Measurements from ENCODE around the gene FOXE3. TPM values are rescaled to one million over a fixed set of nuclear protein-coding genes. Genes with fewer than 3 reads are reported as not detected.

Gene FOXE3
- total and polyA plus RNA-seq, 4 donors: not detected

- no peak for TF ChIP-seq REST (IDR thresholded peaks at IDR 0.05)
Measured at GRCh38 chr1:47420547-47420946, 4.5 kb downstream of the FOXE3 start (continued).

- Histone ChIP-seq H3K36me3 (ENCODE audit: control insufficient read depth in 4 of 4, insufficient read depth in 3 of 4, low read depth in 1 of 4, low read length in 3 of 4) (no peaks in the 10 kb centered on the region), H3K4me1 (ENCODE audit: control insufficient read depth in 4 of 4, insufficient read depth in 4 of 4, low read length in 3 of 4) (no peaks in the 10 kb centered on the region), H3K9me3 (ENCODE audit: control insufficient read depth in 4 of 4, low read length in 3 of 4) (no peaks in the 10 kb centered on the region), H3K27ac (ENCODE audit: low read depth in 1 of 2, low read length in 2 of 2) (no peak overlapping the region), H3K4me3 (ENCODE audit: low read depth in 1 of 3, low read length in 3 of 3) (no peak overlapping the region), H3K9ac (ENCODE audit: low read depth in 1 of 2, low read length in 2 of 2) (no peak overlapping the region), H3K27me3 (ENCODE audit: control insufficient read depth in 4 of 4, insufficient read depth in 4 of 4, low read length in 3 of 4) (no peaks in the 10 kb centered on the region)
- WGBS: 31% methylated on average over 2 of the region's 2 CpGs
- TF ChIP-seq MAX (IDR thresholded peaks at IDR 0.05) (no peak), FOXA1 (IDR thresholded peaks at IDR 0.05) (no peak), TAF1 (conservative IDR thresholded peaks at IDR 0.05) (no peak), RXRA (IDR thresholded peaks at IDR 0.05) (no peak), HNF4A (conservative IDR thresholded peaks at IDR 0.05) (no peak), EGR1 (IDR thresholded peaks at IDR 0.05; ENCODE audit: low read depth in 2 of 2) (no peak), NR2F2 (IDR thresholded peaks at IDR 0.05) (no peak), RAD21 (IDR thresholded peaks at IDR 0.05) (no peak), YY1 (IDR thresholded peaks at IDR 0.05) (no peak)
- DNase-seq (ENCODE audit: low spot score): no peak
Measured at GRCh38 chr1:47423872-47424271, 7.8 kb downstream of the FOXE3 start.

GRCh38 chr1:47424336-47424982 is 8.4 kb downstream of the FOXE3 start:
- TF ChIP-seq RAD21 (IDR thresholded peaks at IDR 0.05): peak; percentile 73 to 81
- TF ChIP-seq TAF1 (conservative IDR thresholded peaks at IDR 0.05): no peak
- peak; percentile 71 for TF ChIP-seq CTCF (IDR thresholded peaks at IDR 0.05; ENCODE audit: low read depth, low read length, missing input control)
- peak in 1 of 2 donors; percentile 42 for TF ChIP-seq RXRA (IDR thresholded peaks at IDR 0.05)
- no peak for DNase-seq (ENCODE audit: low spot score)
- Histone ChIP-seq H3K27ac (ENCODE audit: low read depth in 1 of 2, low read length in 2 of 2) (no peak overlapping the region), H3K36me3 (ENCODE audit: control insufficient read depth in 4 of 4, insufficient read depth in 3 of 4, low read depth in 1 of 4, low read length in 3 of 4) (no peaks in the 10 kb centered on the region), H3K9me3 (ENCODE audit: control insufficient read depth in 4 of 4, low read length in 3 of 4) (no peaks in the 10 kb centered on the region), H3K4me1 (ENCODE audit: control insufficient read depth in 4 of 4, insufficient read depth in 4 of 4, low read length in 3 of 4) (no peaks in the 10 kb centered on the region), H3K27me3 (ENCODE audit: control insufficient read depth in 4 of 4, insufficient read depth in 4 of 4, low read length in 3 of 4) (no peaks in the 10 kb centered on the region), H3K9ac (ENCODE audit: low read depth in 1 of 2, low read length in 2 of 2) (no peak overlapping the region), H3K4me3 (ENCODE audit: low read depth in 1 of 3, low read length in 3 of 3) (no peak overlapping the region)
- WGBS: 7% methylated on average over 6 of the region's 6 CpGs
